T-helper 2 cell treated with Interferon-gamma antibody and Interleukin-4, amounts not matched to agents 5 μg/mL and 100 μg/mL, for 36 hours (primary cell): Measurements from ENCODE around the gene RNASE9.
"Not testable (repeated sequence)": the region's sequence is repeated elsewhere in the genome, so short reads cannot be mapped to it uniquely, and the experiment has no call there.

Experiments
- DNase-seq: peaks from one replicate; pipeline ENCODE4 v3.0.0; 2021; ENCODE audit warnings: low spot score
- H3K27ac Mint-ChIP-seq: one replicate; pipeline ENCODE4 v1.8.0; 2021; ENCODE audit warnings: mild to moderate bottlenecking, mixed read lengths
- H3K27me3 Mint-ChIP-seq: one replicate; pipeline ENCODE4 v1.8.0; 2021; ENCODE audit warnings: low read depth, mixed read lengths
- H3K36me3 Mint-ChIP-seq: one replicate; pipeline ENCODE4 v1.8.0; 2021; ENCODE audit warnings: low read depth, mixed read lengths
- H3K4me1 Mint-ChIP-seq: one replicate; pipeline ENCODE4 v1.8.0; 2021; ENCODE audit warnings: low read depth, mixed read lengths
- H3K4me3 Mint-ChIP-seq: one replicate; pipeline ENCODE4 v1.8.0; 2022; ENCODE audit warnings: mild to moderate bottlenecking, moderate library complexity, mixed read lengths
- H3K9me3 Mint-ChIP-seq: one replicate; pipeline ENCODE4 v1.8.0; 2021; ENCODE audit warnings: mixed read lengths

The RNASE9 gene

GRCh38 chr14:20591235-20591634 lies 30.4 kb upstream of the RNASE9 start, which contains the start of gene RNASE12:
TSS of gene RNASE12 (minus strand) at chr14:20591376. CDS start at chr14:20590723, 653 bp downstream.
- H3K27me3 Mint-ChIP-seq: peaks cover 4% of the 10 kb centered on the region
- no peak within 1 kb of the TSS for H3K27ac Mint-ChIP-seq
- no peak for DNase-seq
- no peaks in the 10 kb centered on the region for H3K36me3 Mint-ChIP-seq
- H3K9me3 Mint-ChIP-seq: no peaks in the 10 kb centered on the region
- H3K4me3 Mint-ChIP-seq: no peak within 1 kb of the TSS
- peaks cover 10% of the 10 kb centered on the region for H3K4me1 Mint-ChIP-seq

- no peaks in the 10 kb centered on the region for H3K9me3 Mint-ChIP-seq
- H3K27me3 Mint-ChIP-seq: peaks cover 11% of the 10 kb centered on the region
- no peak within 1 kb of the TSS for H3K4me3 Mint-ChIP-seq
- no peaks in the 10 kb centered on the region for H3K36me3 Mint-ChIP-seq
- peak within 1 kb of the TSS; percentile 4 for H3K27ac Mint-ChIP-seq
- no peak for DNase-seq
- H3K4me1 Mint-ChIP-seq: peaks cover 8% of the 10 kb centered on the region
Observed at GRCh38 chr14:20587489-20588154, 26.8 kb upstream of the RNASE9 start, which contains the start of gene RNASE11. TSS of gene RNASE11 (minus strand) at chr14:20588001.

- no peak overlapping the region for H3K27ac Mint-ChIP-seq
- H3K27me3 Mint-ChIP-seq: peaks cover 11% of the 10 kb centered on the region
- H3K36me3 Mint-ChIP-seq: no peaks in the 10 kb centered on the region
- DNase-seq: no peak
- peaks cover 7% of the 10 kb centered on the region for H3K4me1 Mint-ChIP-seq
- H3K9me3 Mint-ChIP-seq: no peaks in the 10 kb centered on the region
- no peak overlapping the region for H3K4me3 Mint-ChIP-seq
Observed at GRCh38 chr14:20583908-20584307, 23.1 kb upstream of the RNASE9 start.

GRCh38 chr14:20583142-20583541 lies 22.3 kb upstream of the RNASE9 start:
- peaks cover 11% of the 10 kb centered on the region for H3K27me3 Mint-ChIP-seq
- no peak overlapping the region for H3K4me3 Mint-ChIP-seq
- H3K4me1 Mint-ChIP-seq: peaks cover 7% of the 10 kb centered on the region
- no peak overlapping the region for H3K27ac Mint-ChIP-seq
- H3K36me3 Mint-ChIP-seq: no peaks in the 10 kb centered on the region
- no peaks in the 10 kb centered on the region for H3K9me3 Mint-ChIP-seq
- no peak for DNase-seq

- Mint-ChIP-seq H3K27ac (no peak overlapping the region), H3K9me3 (no peaks in the 10 kb centered on the region), H3K36me3 (no peaks in the 10 kb centered on the region), H3K4me3 (no peak overlapping the region), H3K4me1 (no peaks in the 10 kb centered on the region), H3K27me3 (peaks cover 7% of the 10 kb centered on the region)
- no peak for DNase-seq
Observed at GRCh38 chr14:20580242-20580641, 19.4 kb upstream of the RNASE9 start.

GRCh38 chr14:20578784-20579502 lies 18.1 kb upstream of the RNASE9 start:
- Mint-ChIP-seq H3K9me3 (no peaks in the 10 kb centered on the region), H3K4me1 (no peaks in the 10 kb centered on the region), H3K27me3 (peaks cover 11% of the 10 kb centered on the region), H3K36me3 (no peaks in the 10 kb centered on the region), H3K27ac (no peak overlapping the region), H3K4me3 (no peak overlapping the region)
- DNase-seq: no peak

GRCh38 chr14:20578325-20578724 lies 17.5 kb upstream of the RNASE9 start:
- Mint-ChIP-seq H3K4me1 (no peaks in the 10 kb centered on the region), H3K9me3 (no peaks in the 10 kb centered on the region), H3K4me3 (no peak overlapping the region), H3K27me3 (peaks cover 7% of the 10 kb centered on the region), H3K27ac (no peak overlapping the region), H3K36me3 (no peaks in the 10 kb centered on the region)
- DNase-seq: no peak

GRCh38 chr14:20572382-20572990 lies 11.6 kb upstream of the RNASE9 start:
- not testable (repeated sequence) for DNase-seq, H3K36me3 Mint-ChIP-seq, H3K4me1 Mint-ChIP-seq, H3K27ac Mint-ChIP-seq, H3K27me3 Mint-ChIP-seq, H3K9me3 Mint-ChIP-seq, H3K4me3 Mint-ChIP-seq

GRCh38 chr14:20570720-20571119 lies 9.9 kb upstream of the RNASE9 start:
- H3K9me3 Mint-ChIP-seq, H3K4me3 Mint-ChIP-seq, DNase-seq, H3K27ac Mint-ChIP-seq, H3K36me3 Mint-ChIP-seq, H3K27me3 Mint-ChIP-seq, H3K4me1 Mint-ChIP-seq: not testable (repeated sequence)

- not testable (repeated sequence) for H3K27me3 Mint-ChIP-seq, H3K36me3 Mint-ChIP-seq, H3K4me1 Mint-ChIP-seq, H3K27ac Mint-ChIP-seq, DNase-seq, H3K4me3 Mint-ChIP-seq, H3K9me3 Mint-ChIP-seq
Observed at GRCh38 chr14:20569865-20570264, 9.0 kb upstream of the RNASE9 start.

- peaks cover 5% of the 10 kb centered on the region for H3K27me3 Mint-ChIP-seq
- H3K4me1 Mint-ChIP-seq: peaks cover 4% of the 10 kb centered on the region
- no peak overlapping the region for H3K27ac Mint-ChIP-seq
- H3K36me3 Mint-ChIP-seq: no peaks in the 10 kb centered on the region
- H3K9me3 Mint-ChIP-seq: peaks cover 6% of the 10 kb centered on the region
- DNase-seq: no peak
- no peak overlapping the region for H3K4me3 Mint-ChIP-seq
Observed at GRCh38 chr14:20569066-20569465, 8.2 kb upstream of the RNASE9 start.

- H3K36me3 Mint-ChIP-seq: no peaks in the 10 kb centered on the region
Observed at GRCh38 chr14:20568393-20568792, 7.5 kb upstream of the RNASE9 start.

GRCh38 chr14:20567199-20567598 lies 6.4 kb upstream of the RNASE9 start:
- H3K9me3 Mint-ChIP-seq, H3K4me1 Mint-ChIP-seq, H3K27ac Mint-ChIP-seq, H3K36me3 Mint-ChIP-seq, H3K4me3 Mint-ChIP-seq, DNase-seq: not testable (repeated sequence)
- peaks cover 12% of the 10 kb centered on the region for H3K27me3 Mint-ChIP-seq

More at GRCh38 chr14:20568393-20568792, 7.5 kb upstream of the RNASE9 start:
- Mint-ChIP-seq H3K27ac (no peak overlapping the region), H3K27me3 (peaks cover 8% of the 10 kb centered on the region), H3K9me3 (peaks cover 6% of the 10 kb centered on the region), H3K4me1 (peaks cover 4% of the 10 kb centered on the region), H3K4me3 (no peak overlapping the region)
- DNase-seq: no peak

GRCh38 chr14:20564501-20564997 lies 3.7 kb upstream of the RNASE9 start:
- Mint-ChIP-seq H3K27me3 (peaks cover 17% of the 10 kb centered on the region), H3K9me3 (no peaks in the 10 kb centered on the region), H3K27ac (no peak overlapping the region), H3K36me3 (no peaks in the 10 kb centered on the region), H3K4me3 (no peak overlapping the region), H3K4me1 (peaks cover 4% of the 10 kb centered on the region)
- DNase-seq: no peak
